ENCODE data around the gene CMTR1. TPM values are rescaled to one million over a fixed set of nuclear protein-coding genes. Genes with fewer than 3 reads are reported as not detected.
A peak's percentile ranks its signal among the peaks of the same experiment; 100 is the strongest.

Gene CMTR1
- total and polyA plus RNA-seq, 2 of the 13 experiments (the other 11 are each of a cell fraction or from before 2014, with no cell fraction given) = 19.7 to 55.2 TPM

GRCh38 chr6:37499433-37500293 lies 66.6 kb downstream of the CMTR1 start, which contains the start of gene CCDC167 (continued):
- TF ChIP-seq ZNF30 (CRISPR knock-in tag; IDR thresholded peaks at IDR 0.05) (0 out of 2 replicates have a peak, but pooled peaks have one; percentile 37), ZNF772 (CRISPR knock-in tag; IDR thresholded peaks at IDR 0.05) (peak; percentile 89; the same call in 1 of the 2 replicates), POLR2A (IDR thresholded peaks at IDR 0.05; ENCODE audit: insufficient read depth in 1 of 2, low read depth in 2 of 2, low read length in 2 of 2) (peak; percentile 42 to 51; a peak in 1 of 4 replicates), ZNF704 (CRISPR knock-in tag; IDR thresholded peaks at IDR 0.05; ENCODE audit: borderline replicate concordance) (no peak), PREB (CRISPR knock-in tag; IDR thresholded peaks at IDR 0.05) (no peak), ZSCAN9 (CRISPR knock-in tag; IDR thresholded peaks at IDR 0.05; ENCODE audit: borderline replicate concordance) (no peak; the same call in 1 of the 2 replicates), NFRKB (IDR thresholded peaks at IDR 0.05) (no peak), HNRNPLL (IDR thresholded peaks at IDR 0.05; ENCODE audit: low read depth, low read length, poor library complexity, severe bottlenecking) (peak; percentile 40), ZNF484 (CRISPR knock-in tag; IDR thresholded peaks at IDR 0.05; ENCODE audit: borderline replicate concordance, low read depth) (no peak), ZNF432 (CRISPR knock-in tag; IDR thresholded peaks at IDR 0.05; ENCODE audit: borderline replicate concordance) (no peak), ZNF747 (CRISPR knock-in tag; IDR thresholded peaks at IDR 0.05; ENCODE audit: borderline replicate concordance) (peak; percentile 48; the same call in 1 of the 2 replicates), ZNF598 (CRISPR knock-in tag; IDR thresholded peaks at IDR 0.05; ENCODE audit: borderline replicate concordance) (0 out of 2 replicates have a peak, but pooled peaks have one; percentile 48), NFIC (IDR thresholded peaks at IDR 0.05; ENCODE audit: low read length) (no peak), JARID2 (CRISPR knock-in tag; IDR thresholded peaks at IDR 0.05; ENCODE audit: insufficient replicate concordance) (no peak), RAD51 (IDR thresholded peaks at IDR 0.05; ENCODE audit: borderline replicate concordance) (no peak), TFDP1 (CRISPR knock-in tag; IDR thresholded peaks at IDR 0.05; ENCODE audit: borderline replicate concordance) (peak; percentile 97), ELF3 (CRISPR knock-in tag; IDR thresholded peaks at IDR 0.05) (no peak), ZNF510 (CRISPR knock-in tag; IDR thresholded peaks at IDR 0.05; ENCODE audit: low read depth) (peak; percentile 76; the same call in 1 of the 2 replicates), SIN3A (IDR thresholded peaks at IDR 0.05; ENCODE audit: borderline replicate concordance, low read depth, low read length) (0 out of 2 replicates have a peak, but pooled peaks have one; percentile 3), ZNF230 (CRISPR knock-in tag; IDR thresholded peaks at IDR 0.05) (peak; percentile 72; the same call in 1 of the 2 replicates), ZNF878 (CRISPR knock-in tag; IDR thresholded peaks at IDR 0.05) (no peak; the same call in 1 of the 2 replicates), GABPB1 (CRISPR knock-in tag; IDR thresholded peaks at IDR 0.05) (peak; percentile 65), MBD4 (IDR thresholded peaks at IDR 0.05; ENCODE audit: borderline replicate concordance, low read length) (no peak), IKZF5 (CRISPR knock-in tag; IDR thresholded peaks at IDR 0.05) (peak; percentile 50; the same call in 1 of the 2 replicates)

Data from HepG2 (cell line).